Natural killer cell (primary cell): ENCODE results near the gene NUDT3. TPM values are rescaled to one million over a fixed set of nuclear protein-coding genes. Genes with fewer than 3 reads are reported as not detected.

ENCODE experiments used
- ATAC-seq, 3 donors: fragments of 150-1000 bp in 2 of 3; fragments of 200-7000 bp in 1 of 3; cut with Tn5 transposase; 1 replicate in 1 of 3; 2 replicates in 2 of 3; pipeline ENCODE4 v1.10.0; 2021; ENCODE audit warnings: mild to moderate bottlenecking in 2 of 3, moderate library complexity in 2 of 3
- DNase-seq, 2 donors: peaks; one replicate each; pipeline versions ENCODE4 v3.0.0 to v3.0.0-alpha.2; 2013 to 2021; ENCODE audit warnings: mixed read lengths in 1 of 2
- H3K27ac ChIP-seq: one replicate; pipeline ENCODE4 v1.5.1; 2013; ENCODE audit warnings: mild to moderate bottlenecking, low read length
- H3K27me3 ChIP-seq: one replicate; pipeline ENCODE4 v1.6.1; 2013; ENCODE audit warnings: low read length; ENCODE audit not compliant: control insufficient read depth, insufficient read depth
- H3K36me3 ChIP-seq: one replicate; pipeline ENCODE4 v1.6.1; 2013; ENCODE audit warnings: low read length; ENCODE audit not compliant: control insufficient read depth, insufficient read depth
- H3K4me1 ChIP-seq: one replicate; pipeline ENCODE4 v1.6.1; 2013; ENCODE audit warnings: low read length; ENCODE audit not compliant: control insufficient read depth, insufficient read depth
- H3K4me3 ChIP-seq: one replicate; pipeline ENCODE4 v1.5.1; 2013; ENCODE audit warnings: low read length
- H3K9me3 ChIP-seq: one replicate; pipeline ENCODE4 v1.6.1; 2013; ENCODE audit warnings: low read length; ENCODE audit not compliant: control insufficient read depth, insufficient read depth
- H3K27ac Mint-ChIP-seq, 2 donors: one replicate each; pipeline ENCODE4 v1.8.0; 2022; ENCODE audit warnings: mild to moderate bottlenecking in 2 of 2, mixed read lengths in 2 of 2, moderate library complexity in 1 of 2
- H3K27me3 Mint-ChIP-seq, 2 donors: one replicate each; pipeline ENCODE4 v1.8.0; 2022; ENCODE audit warnings: low read depth in 2 of 2, mixed read lengths in 2 of 2
- H3K36me3 Mint-ChIP-seq: one replicate; pipeline ENCODE4 v1.8.0; 2022; ENCODE audit warnings: mixed read lengths
- H3K4me1 Mint-ChIP-seq, 2 donors: one replicate each; pipeline ENCODE4 v1.8.0; 2022; ENCODE audit warnings: mixed read lengths in 2 of 2
- H3K4me3 Mint-ChIP-seq: one replicate; pipeline ENCODE4 v1.8.0; 2022; ENCODE audit warnings: mild to moderate bottlenecking, moderate library complexity, mixed read lengths
- H3K9me3 Mint-ChIP-seq, 2 donors: one replicate each; pipeline ENCODE4 v1.8.0; 2022; ENCODE audit warnings: mixed read lengths in 2 of 2
- CTCF ChIP-seq: fragments of 200-600 bp; IDR thresholded peaks from one replicate; pipeline ENCODE4 v1.8.0; 2022; ENCODE audit warnings: antibody characterized with exemption
- WGBS: methylation state at CpG from one replicate; pipeline ENCODE4 v1.1.7; 2013; ENCODE audit warnings: missing lambda C conversion rate; ENCODE audit not compliant: insufficient coverage; 5-methylcytosine and 5-hydroxymethylcytosine counted together
- intact Hi-C: fragments of 100-400 bp; cut with micrococcal nuclease; formaldehyde crosslinking; loops from one replicate; pipeline ENCODE4 v1.14.2; 2022
- total RNA-seq, 4 donors: library from RNA; stranded (reverse); fragments of 120-200 nt in 1 of 4; gene quantifications; one replicate each; pipeline versions ENCODE4 v1.2.3 to v1.2.4, GENCODE V29; 2013 to 2022

Gene NUDT3
- total RNA-seq, 3 donors from 2014 or later (not counting 1 experiment from before 2014, with no cell fraction given), result 22.0 to 26.3 (median 26.1) TPM

- no peaks in the 10 kb centered on the region for H3K4me1 ChIP-seq
- no peaks in the 10 kb centered on the region for H3K27me3 ChIP-seq
- no peak for DNase-seq
- H3K4me1 Mint-ChIP-seq, result peaks cover 16 to 19% of the 10 kb centered on the region in 2 donors
- no peak overlapping the region for H3K27ac ChIP-seq
- ATAC-seq, result no peak
- H3K36me3 Mint-ChIP-seq, result no peaks in the 10 kb centered on the region
- no peak overlapping the region for H3K4me3 ChIP-seq
- H3K27ac Mint-ChIP-seq, result no peak overlapping the region
- intact Hi-C loops, result no loop called here
- no peak for TF ChIP-seq CTCF
- H3K4me3 Mint-ChIP-seq, result no peak overlapping the region
- peaks cover 2% of the 10 kb centered on the region for H3K36me3 ChIP-seq
- 97% methylated on average over 3 of the region's 3 CpGs for WGBS
- H3K9me3 ChIP-seq, result no peaks in the 10 kb centered on the region
- H3K27me3 Mint-ChIP-seq, result no peaks in the 10 kb centered on the region
- no peaks in the 10 kb centered on the region for H3K9me3 Mint-ChIP-seq
These were observed 6.7 kb downstream of the NUDT3 start for GRCh38 chr6:34385793-34386195.

GRCh38 chr6:34384321-34385153 lies 7.9 kb downstream of the NUDT3 start:
- Histone ChIP-seq H3K27me3 (no peaks in the 10 kb centered on the region), H3K4me3 (no peak overlapping the region), H3K36me3 (peaks cover 4% of the 10 kb centered on the region), H3K9me3 (no peaks in the 10 kb centered on the region), H3K4me1 (no peaks in the 10 kb centered on the region), H3K27ac (no peak overlapping the region)
- WGBS, result 98% methylated on average over 3 of the region's 5 CpGs
- Mint-ChIP-seq H3K36me3 (no peaks in the 10 kb centered on the region), H3K9me3 (no peaks in the 10 kb centered on the region), H3K4me1 (peaks cover 20 to 23% of the 10 kb centered on the region in 2 donors), H3K4me3 (no peak overlapping the region), H3K27me3 (no peaks in the 10 kb centered on the region), H3K27ac (no peak overlapping the region)
- DNase-seq (no peak), ATAC-seq (no peak)
- intact Hi-C loops, result no loop called here
- no peak for TF ChIP-seq CTCF

- Mint-ChIP-seq H3K36me3 (no peaks in the 10 kb centered on the region), H3K9me3 (no peaks in the 10 kb centered on the region), H3K27me3 (no peaks in the 10 kb centered on the region), H3K27ac (no peak overlapping the region), H3K4me1 (peaks cover 17 to 25% of the 10 kb centered on the region in 2 donors), H3K4me3 (no peak overlapping the region)
- ATAC-seq, result no peak
- Histone ChIP-seq H3K4me3 (no peak overlapping the region), H3K9me3 (no peaks in the 10 kb centered on the region), H3K27ac (no peak overlapping the region), H3K36me3 (peaks cover 5% of the 10 kb centered on the region), H3K27me3 (no peaks in the 10 kb centered on the region), H3K4me1 (no peaks in the 10 kb centered on the region)
- no peak for TF ChIP-seq CTCF
- WGBS, result 86% methylated on average over 6 of the region's 6 CpGs
- intact Hi-C loops, result no loop called here
- DNase-seq, result no peak
These were observed 8.7 kb downstream of the NUDT3 start for GRCh38 chr6:34383656-34384320.
